Activated T-cell treated with anti-CD3 and anti-CD28 coated beads, Interleukin-2, amount 50 U/mL, for 72 hours (primary cell): ENCODE results near the gene UBL3. TPM values are rescaled to one million over a fixed set of nuclear protein-coding genes. Genes with fewer than 3 reads are reported as not detected.

Experiments used
- ATAC-seq, 2 donors: fragments of 150-1000 bp; cut with Tn5 transposase; replicated peaks in 1 of 2; 2 replicates each; pipeline ENCODE4 v1.10.0; 2021; ENCODE audit warnings: moderate library complexity in 2 of 2, mild to moderate bottlenecking in 1 of 2
- DNase-seq, 2 donors: peaks; one replicate each; pipeline ENCODE4 v3.0.0; 2021 to 2022; ENCODE audit warnings: mixed read lengths in 1 of 2
- H3K27ac Mint-ChIP-seq: one replicate; pipeline ENCODE4 v1.8.0; 2022; ENCODE audit warnings: mild to moderate bottlenecking, moderate library complexity, mixed read lengths
- H3K27me3 Mint-ChIP-seq: one replicate; pipeline ENCODE4 v1.8.0; 2022; ENCODE audit warnings: low read depth, mixed read lengths
- H3K36me3 Mint-ChIP-seq, 2 donors: one replicate each; pipeline ENCODE4 v1.8.0; 2022; ENCODE audit warnings: mixed read lengths in 2 of 2, mild to moderate bottlenecking in 1 of 2; ENCODE audit not compliant: insufficient read depth in 2 of 2
- H3K4me1 Mint-ChIP-seq: one replicate; pipeline ENCODE4 v1.8.0; 2022; ENCODE audit warnings: low read depth, mixed read lengths
- H3K4me3 Mint-ChIP-seq, 2 donors: one replicate each; pipeline ENCODE4 v1.8.0; 2022; ENCODE audit warnings: mild to moderate bottlenecking in 2 of 2, mixed read lengths in 2 of 2, moderate library complexity in 2 of 2
- H3K9me3 Mint-ChIP-seq, 2 donors: one replicate each; pipeline ENCODE4 v1.8.0; 2022; ENCODE audit warnings: mixed read lengths in 2 of 2
- total RNA-seq, 2 donors: library from RNA; stranded (reverse); gene quantifications; one replicate each; pipeline ENCODE4 v1.2.3, GENCODE V29; 2022

The UBL3 gene
- total RNA-seq, 2 donors from 2014 or later: 19.0 to 21.2 TPM

DNA sequence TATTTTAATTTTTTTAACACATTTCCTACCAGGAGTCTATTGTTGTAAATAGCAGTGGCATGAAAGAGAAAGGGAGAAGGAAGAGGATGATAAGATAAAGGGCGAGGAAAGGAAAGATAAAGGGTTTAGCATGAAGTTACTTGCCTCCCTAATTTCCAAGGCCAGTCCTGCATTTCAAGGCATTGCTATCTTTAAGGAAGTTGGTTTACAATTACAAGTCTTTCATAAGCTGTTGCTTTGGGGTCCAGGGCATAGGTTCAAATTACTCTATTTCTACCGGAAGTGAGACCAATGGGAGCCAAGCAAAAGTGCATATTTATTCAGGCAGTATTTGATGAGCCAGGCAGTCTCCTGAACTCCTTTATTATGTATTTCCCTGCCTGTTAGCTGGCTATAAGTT is 27.7 kb upstream of the UBL3 start:
- no peak overlapping the region for H3K4me3 Mint-ChIP-seq
- no peak for ATAC-seq
- H3K36me3 Mint-ChIP-seq: no peaks in the 10 kb centered on the region
- no peaks in the 10 kb centered on the region for H3K4me1 Mint-ChIP-seq
- no peaks in the 10 kb centered on the region for H3K9me3 Mint-ChIP-seq
- peaks cover 21% of the 10 kb centered on the region for H3K27me3 Mint-ChIP-seq
- DNase-seq: no peak
- H3K27ac Mint-ChIP-seq: no peak overlapping the region

DNA sequence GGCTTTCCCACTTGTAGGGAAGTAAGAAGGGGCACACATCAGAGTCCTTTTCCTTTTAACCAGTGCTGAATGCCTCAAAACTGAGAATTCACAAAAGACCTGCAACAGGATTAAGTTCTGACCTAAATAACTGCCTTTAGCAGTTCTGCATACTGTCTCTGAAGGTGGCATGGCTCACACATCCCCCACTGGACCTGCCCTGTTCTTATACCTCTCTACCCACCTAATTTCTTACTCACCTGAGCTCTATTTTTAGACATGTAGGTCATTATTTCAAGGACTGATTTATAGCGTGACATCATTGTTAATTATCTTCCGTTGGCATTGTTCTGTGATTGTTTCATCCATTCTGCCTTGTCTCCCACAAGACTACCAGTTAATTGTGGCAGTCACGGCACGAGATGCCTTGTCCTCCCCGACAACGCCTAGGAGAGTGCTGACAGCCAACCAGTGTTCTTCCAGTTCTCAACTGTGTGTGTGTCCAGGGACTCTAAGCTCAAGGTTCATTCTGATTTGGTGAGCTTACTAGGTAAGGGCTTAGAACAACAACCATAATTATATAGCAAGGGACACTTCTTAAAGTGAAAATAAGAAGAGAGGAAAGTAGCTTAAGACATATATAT is 27.1 kb upstream of the UBL3 start:
- no peak overlapping the region for H3K27ac Mint-ChIP-seq
- no peak for ATAC-seq
- no peaks in the 10 kb centered on the region for H3K36me3 Mint-ChIP-seq
- no peaks in the 10 kb centered on the region for H3K4me1 Mint-ChIP-seq
- no peak overlapping the region for H3K4me3 Mint-ChIP-seq
- H3K27me3 Mint-ChIP-seq: peaks cover 21% of the 10 kb centered on the region
- no peaks in the 10 kb centered on the region for H3K9me3 Mint-ChIP-seq
- DNase-seq: no peak

DNA sequence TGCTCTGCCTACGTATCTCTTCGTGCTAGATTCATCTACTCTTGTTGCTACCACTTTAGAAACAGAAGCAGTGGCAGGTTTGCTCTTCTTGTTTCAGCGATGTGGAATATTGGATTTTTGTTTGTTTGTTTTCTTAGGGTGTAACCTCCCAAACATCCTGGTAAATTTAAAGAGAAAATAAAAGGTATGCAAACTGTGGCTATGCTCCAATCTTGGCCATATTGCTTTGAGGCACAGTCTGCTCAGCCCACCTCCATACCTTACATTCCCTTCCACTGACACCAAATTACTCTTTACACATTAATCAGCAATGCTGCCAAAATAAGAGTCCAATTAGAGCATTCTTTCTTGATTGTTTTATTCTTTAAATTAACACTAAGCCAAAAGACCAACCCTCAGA is 25.2 kb upstream of the UBL3 start:
- no peaks in the 10 kb centered on the region for H3K4me1 Mint-ChIP-seq
- H3K4me3 Mint-ChIP-seq: no peak overlapping the region
- H3K27ac Mint-ChIP-seq: no peak overlapping the region
- DNase-seq (no peak), ATAC-seq (no peak)
- H3K27me3 Mint-ChIP-seq: peaks cover 26% of the 10 kb centered on the region
- no peaks in the 10 kb centered on the region for H3K36me3 Mint-ChIP-seq
- peaks cover 0 to 1% of the 10 kb centered on the region in 2 donors for H3K9me3 Mint-ChIP-seq

DNA sequence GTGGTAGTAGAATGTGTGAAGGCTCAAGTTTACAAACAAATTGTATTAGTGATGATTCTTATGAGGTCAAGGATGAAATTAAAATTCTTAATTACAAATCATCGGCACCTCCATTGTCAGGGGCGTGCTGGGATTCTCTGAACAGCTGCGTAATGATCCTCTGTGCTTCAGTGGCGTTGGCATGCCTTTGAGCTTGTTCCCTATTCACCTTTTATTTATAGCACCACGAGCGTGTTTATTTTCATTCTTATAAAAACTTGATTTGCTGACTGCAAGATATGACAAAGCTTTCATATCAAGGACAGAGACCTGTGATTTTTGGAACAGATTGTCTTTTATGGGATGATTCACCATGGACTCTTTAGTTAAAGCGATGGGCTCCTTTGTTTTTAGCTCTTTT is 18.2 kb upstream of the UBL3 start:
- Mint-ChIP-seq H3K4me3 (no peak overlapping the region), H3K4me1 (no peaks in the 10 kb centered on the region), H3K27me3 (peaks cover 6% of the 10 kb centered on the region), H3K27ac (no peak overlapping the region), H3K36me3 (no peaks in the 10 kb centered on the region), H3K9me3 (peaks cover 0 to 1% of the 10 kb centered on the region in 2 donors)
- no peak for ATAC-seq
- no peak for DNase-seq

DNA sequence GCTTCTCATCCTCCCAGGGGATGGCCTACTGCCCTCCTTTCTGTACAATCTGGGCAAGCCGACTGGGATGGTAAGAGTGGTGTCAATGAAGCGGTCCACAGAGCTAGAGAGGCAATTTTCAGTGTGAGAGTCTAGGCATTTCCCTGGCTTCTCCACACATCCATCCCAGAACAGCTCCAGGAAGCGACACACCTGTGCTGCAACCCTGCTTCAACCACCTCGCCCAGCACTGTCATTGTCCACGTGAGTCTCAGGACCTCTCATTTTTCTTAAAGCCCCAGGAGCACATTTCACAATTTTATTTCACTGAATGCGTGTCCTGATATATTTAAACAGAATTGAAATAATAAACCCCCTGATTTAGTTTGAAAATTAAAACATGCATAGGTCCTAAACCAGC is 15.5 kb upstream of the UBL3 start:
- Mint-ChIP-seq H3K9me3 (peaks cover 0 to 5% of the 10 kb centered on the region in 2 donors), H3K27me3 (peaks cover 8% of the 10 kb centered on the region)

DNA sequence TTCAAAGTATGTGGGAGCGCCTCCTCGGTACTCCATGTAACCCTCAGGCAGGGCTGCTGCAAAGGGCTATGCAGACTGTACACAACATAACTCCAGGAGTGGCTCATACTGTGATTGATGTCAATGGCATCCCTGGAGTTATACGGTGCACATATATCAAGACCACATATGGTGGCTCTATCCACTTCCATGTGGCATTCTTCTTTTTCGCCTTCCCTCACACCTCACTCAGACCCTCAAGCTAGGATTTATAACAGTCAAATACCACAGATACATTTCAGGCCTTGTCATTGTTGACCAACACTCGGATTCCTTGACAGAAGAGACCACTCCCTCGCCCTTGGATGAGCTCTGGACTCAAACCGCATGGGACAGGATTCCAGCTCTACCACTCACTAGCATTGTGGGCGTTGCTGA is 11.3 kb upstream of the UBL3 start:
- no peak overlapping the region for H3K27ac Mint-ChIP-seq
- DNase-seq (no peak), ATAC-seq (no peak)
- H3K4me1 Mint-ChIP-seq: peaks cover 30% of the 10 kb centered on the region
- peaks cover 0 to 4% of the 10 kb centered on the region in 2 donors for H3K36me3 Mint-ChIP-seq
- peaks cover 7% of the 10 kb centered on the region for H3K27me3 Mint-ChIP-seq
- H3K4me3 Mint-ChIP-seq: no peak overlapping the region
- peaks cover 1 to 5% of the 10 kb centered on the region in 2 donors for H3K9me3 Mint-ChIP-seq

More for the DNA sequence above, 15.5 kb upstream of the UBL3 start:
- Mint-ChIP-seq H3K27ac (no peak overlapping the region), H3K36me3 (peaks cover 0 to 4% of the 10 kb centered on the region in 2 donors), H3K4me1 (peaks cover 9% of the 10 kb centered on the region), H3K4me3 (no peak overlapping the region)
- no peak for DNase-seq
- ATAC-seq: no peak

DNA sequence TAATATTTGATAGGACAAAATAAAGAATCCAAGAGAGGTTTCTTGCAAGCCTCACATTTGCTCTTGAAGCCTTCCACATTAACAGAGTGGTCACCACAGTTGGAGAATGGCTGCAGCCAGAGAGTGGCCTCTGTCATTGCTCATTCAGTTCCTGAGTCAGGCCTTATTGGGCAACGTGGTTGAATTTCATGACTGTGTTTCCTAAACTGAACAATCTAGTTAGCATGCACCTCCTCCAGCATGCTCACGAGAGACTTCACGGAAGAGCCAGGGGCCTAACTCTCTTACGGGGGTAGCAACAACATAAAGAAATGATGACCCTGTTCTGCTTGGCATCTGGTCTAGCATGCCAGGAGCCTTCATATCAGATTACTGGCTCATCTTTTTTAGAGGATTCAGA is 9.6 kb upstream of the UBL3 start:
- H3K4me1 Mint-ChIP-seq: peaks cover 42% of the 10 kb centered on the region
- H3K9me3 Mint-ChIP-seq: peaks cover 1 to 5% of the 10 kb centered on the region in 2 donors
- no peak overlapping the region for H3K27ac Mint-ChIP-seq
- peaks cover 0 to 4% of the 10 kb centered on the region in 2 donors for H3K36me3 Mint-ChIP-seq
- no peak overlapping the region for H3K4me3 Mint-ChIP-seq
- DNase-seq (peak; percentile 13 to 29), ATAC-seq (peak; percentile 77 to 81)
- peaks cover 7% of the 10 kb centered on the region for H3K27me3 Mint-ChIP-seq

DNA sequence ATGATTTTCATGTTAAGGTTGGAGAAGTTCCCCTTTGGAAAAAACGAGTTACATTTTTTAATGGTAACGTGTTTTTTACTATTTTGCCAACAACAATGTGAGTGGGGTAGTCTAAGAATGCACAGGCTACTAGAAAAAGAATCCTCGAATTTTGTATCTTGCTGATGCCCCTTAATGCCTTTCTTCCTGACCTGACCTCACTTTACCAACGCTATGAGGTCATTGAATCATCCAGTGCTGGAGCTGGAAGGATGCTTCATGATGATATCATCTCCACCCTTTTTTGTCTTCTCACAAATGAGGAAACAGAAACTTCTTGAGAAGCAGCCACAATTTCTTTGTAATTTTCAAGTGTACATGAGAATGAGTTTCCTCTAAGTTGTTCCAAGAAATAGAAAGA is 8.2 kb upstream of the UBL3 start:
- ATAC-seq: peak; percentile 43 to 54
- H3K27me3 Mint-ChIP-seq: peaks cover 7% of the 10 kb centered on the region

DNA sequence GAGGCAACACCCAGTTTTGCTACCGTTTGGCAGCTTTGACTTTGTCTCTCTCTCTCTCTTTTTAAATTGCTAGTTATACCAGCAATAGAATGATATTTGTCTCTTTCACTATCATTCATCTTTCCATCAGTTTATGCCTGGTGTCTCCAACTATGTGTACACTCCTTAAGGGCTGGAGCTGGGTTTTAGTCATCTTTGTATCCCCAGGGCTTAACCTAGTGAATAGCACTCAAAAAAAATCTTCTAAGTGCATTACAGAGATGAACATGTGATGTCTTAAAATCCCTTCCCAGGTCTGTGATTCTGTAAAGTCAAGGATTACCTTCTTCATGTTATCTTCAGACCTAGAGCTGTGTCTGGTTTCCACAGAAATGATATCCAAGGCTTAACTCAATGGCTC is 7.8 kb upstream of the UBL3 start:
- peaks cover 59% of the 10 kb centered on the region for H3K4me1 Mint-ChIP-seq
- H3K27me3 Mint-ChIP-seq: peaks cover 7% of the 10 kb centered on the region
- DNase-seq (no peak), ATAC-seq (peak in 1 of 2 donors; percentile 30)
- H3K27ac Mint-ChIP-seq: peak overlapping the region; percentile 9
- H3K9me3 Mint-ChIP-seq: peaks cover 1 to 5% of the 10 kb centered on the region in 2 donors
- peaks cover 0 to 4% of the 10 kb centered on the region in 2 donors for H3K36me3 Mint-ChIP-seq
- H3K4me3 Mint-ChIP-seq: no peak overlapping the region

More for the DNA sequence above, 8.2 kb upstream of the UBL3 start:
- H3K4me1 Mint-ChIP-seq: peaks cover 55% of the 10 kb centered on the region
- peaks cover 1 to 5% of the 10 kb centered on the region in 2 donors for H3K9me3 Mint-ChIP-seq
- peaks cover 0 to 4% of the 10 kb centered on the region in 2 donors for H3K36me3 Mint-ChIP-seq
- DNase-seq: no peak
- no peak overlapping the region for H3K4me3 Mint-ChIP-seq
- no peak overlapping the region for H3K27ac Mint-ChIP-seq

DNA sequence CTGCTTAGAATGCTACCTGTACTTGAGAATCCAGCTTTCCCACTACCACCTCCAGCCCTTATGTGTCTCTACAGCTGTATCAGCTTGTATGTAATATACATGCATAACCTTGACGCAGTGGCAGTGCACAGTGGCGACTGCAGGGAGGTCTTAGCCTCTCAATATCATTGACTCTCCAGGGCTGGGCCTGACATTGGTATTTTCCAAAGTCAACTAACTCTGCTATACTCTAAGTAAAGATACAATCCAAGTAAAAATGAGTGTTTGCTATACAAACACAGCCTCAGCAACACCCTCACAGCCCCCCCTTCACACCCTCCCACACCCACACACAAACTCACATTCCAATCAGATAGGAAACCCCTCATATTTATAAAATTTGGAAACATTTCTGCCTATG is 6.7 kb upstream of the UBL3 start:
- H3K4me1 Mint-ChIP-seq: peaks cover 70% of the 10 kb centered on the region
- no peaks in the 10 kb centered on the region for H3K36me3 Mint-ChIP-seq
- ATAC-seq (no peak), DNase-seq (no peak)
- peaks cover 1% of the 10 kb centered on the region in 2 donors for H3K9me3 Mint-ChIP-seq
- no peak overlapping the region for H3K27ac Mint-ChIP-seq
- no peaks in the 10 kb centered on the region for H3K27me3 Mint-ChIP-seq
- H3K4me3 Mint-ChIP-seq: no peak overlapping the region

DNA sequence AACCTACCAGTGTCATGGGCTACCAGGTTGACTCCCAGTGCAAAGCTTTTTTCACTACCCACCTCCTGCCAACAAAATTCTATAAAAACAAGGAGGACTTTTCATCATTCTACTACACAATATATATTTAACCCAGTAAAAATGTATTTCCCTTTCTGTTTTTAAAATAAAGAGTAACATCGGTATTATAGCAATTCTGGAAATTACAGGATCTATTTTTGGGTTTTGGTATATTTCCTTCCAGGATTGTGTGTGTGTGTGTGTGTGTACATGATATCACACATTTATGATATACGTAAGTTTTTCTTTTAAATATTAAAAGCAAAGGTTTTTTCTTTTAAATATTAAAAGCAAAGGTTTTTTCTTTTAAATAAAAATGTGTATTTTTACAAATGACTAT is 6.0 kb upstream of the UBL3 start:
- DNase-seq (no peak), ATAC-seq (no peak)
- Mint-ChIP-seq H3K4me3 (no peak overlapping the region), H3K9me3 (peaks cover 0 to 1% of the 10 kb centered on the region in 2 donors), H3K27me3 (no peaks in the 10 kb centered on the region), H3K36me3 (no peaks in the 10 kb centered on the region), H3K4me1 (peaks cover 73% of the 10 kb centered on the region), H3K27ac (no peak overlapping the region)

DNA sequence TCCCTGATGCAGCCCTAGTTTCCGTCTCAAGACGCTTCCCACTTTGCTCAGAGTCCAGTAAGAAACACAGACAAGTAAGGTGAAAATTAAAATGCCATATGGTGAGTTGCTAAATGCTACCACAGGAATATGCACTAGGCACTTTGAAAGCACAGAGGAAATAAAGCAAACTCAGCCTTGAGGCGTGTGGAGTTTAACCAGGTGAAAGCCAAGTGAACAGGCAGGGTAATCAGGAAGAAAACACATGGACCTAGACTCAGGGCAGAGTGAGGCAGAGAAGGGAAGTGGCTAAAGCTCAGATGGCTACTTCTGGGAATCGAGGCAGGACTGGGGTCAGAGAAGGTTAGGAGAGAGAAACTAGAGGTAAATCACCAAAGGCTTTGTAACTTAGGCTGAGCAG is 5.4 kb upstream of the UBL3 start:
- Mint-ChIP-seq H3K36me3 (no peaks in the 10 kb centered on the region), H3K4me3 (peak overlapping the region in 1 of 2 donors; percentile 2), H3K4me1 (peaks cover 73% of the 10 kb centered on the region), H3K27me3 (no peaks in the 10 kb centered on the region), H3K9me3 (peaks cover 0 to 1% of the 10 kb centered on the region in 2 donors), H3K27ac (no peak overlapping the region)
- ATAC-seq (no peak), DNase-seq (no peak)

DNA sequence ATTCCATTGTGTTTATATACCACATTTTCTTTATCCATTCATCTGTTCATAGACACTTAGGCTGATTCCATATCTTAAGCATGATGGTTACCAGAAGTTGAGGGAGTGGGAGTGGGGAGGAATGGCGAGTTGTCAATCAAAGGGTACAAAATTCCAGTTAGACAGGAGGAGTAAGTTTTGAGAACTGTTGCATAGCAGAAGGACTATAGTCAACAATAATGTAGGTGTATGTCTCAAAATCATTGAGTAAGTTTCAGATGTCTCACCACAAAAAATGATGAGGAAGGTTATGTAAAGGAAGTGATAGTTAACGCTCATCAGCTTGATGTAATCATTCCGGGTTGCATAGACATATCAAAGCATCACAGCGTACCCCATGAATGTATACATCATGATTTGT is 4.6 kb upstream of the UBL3 start:
- Mint-ChIP-seq H3K36me3 (peaks cover 2% of the 10 kb centered on the region in 2 donors), H3K4me3 (peak overlapping the region in 1 of 2 donors; percentile 25), H3K9me3 (peaks cover 0 to 1% of the 10 kb centered on the region in 2 donors), H3K4me1 (peaks cover 75% of the 10 kb centered on the region), H3K27ac (no peak overlapping the region), H3K27me3 (no peaks in the 10 kb centered on the region)
- ATAC-seq: no peak
- DNase-seq: no peak

DNA sequence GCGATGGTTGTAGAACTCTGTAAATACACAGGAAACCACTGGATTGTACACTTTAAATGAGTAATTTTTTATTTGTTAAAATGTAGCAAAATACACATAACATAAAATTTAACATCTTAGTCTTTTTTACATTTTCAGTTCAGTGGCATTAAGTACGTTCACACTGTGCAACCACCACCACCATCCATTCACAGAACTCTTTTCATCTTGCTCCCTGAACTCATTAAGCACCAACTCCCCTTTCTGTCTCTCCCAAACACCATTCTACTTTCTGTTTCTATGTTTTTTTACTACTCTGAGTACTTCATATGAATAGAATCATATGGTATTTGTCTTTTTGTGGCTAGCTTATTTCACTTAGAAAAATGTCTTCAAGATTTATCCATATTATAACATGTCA is 2.7 kb upstream of the UBL3 start:
- no peak for DNase-seq
- Mint-ChIP-seq H3K36me3 (peaks cover 8 to 9% of the 10 kb centered on the region in 2 donors), H3K27ac (no peak overlapping the region), H3K9me3 (no peaks in the 10 kb centered on the region), H3K27me3 (no peaks in the 10 kb centered on the region), H3K4me1 (peaks cover 62% of the 10 kb centered on the region), H3K4me3 (peak overlapping the region in 1 of 2 donors; percentile 54)
- no peak for ATAC-seq
